NCI-H128 (cell line): ENCODE results near the gene KYNU.
"Not testable (repeated sequence)": the region's sequence is repeated elsewhere in the genome, so short reads cannot be mapped to it uniquely, and the experiment has no call there.

Experiments used
- DNase-seq: peaks from one replicate; lab custom pipeline; 2025; ENCODE audit not compliant: unreplicated experiment; lab: John Stamatoyannopoulos, UW

Gene KYNU

GRCh38 chr2:142870526-142870925 is 6.9 kb upstream of the KYNU start:
- no peak for DNase-seq

GRCh38 chr2:142871396-142871795 is 6.1 kb upstream of the KYNU start:
- no peak for DNase-seq

- no peak for DNase-seq
These were observed 4.4 kb upstream of the KYNU start for GRCh38 chr2:142872882-142873724.

GRCh38 chr2:142873831-142874287 is 3.6 kb upstream of the KYNU start:
- DNase-seq, result no peak

GRCh38 chr2:142874293-142874814 is 3.1 kb upstream of the KYNU start:
- no peak for DNase-seq

- no peak for DNase-seq
These were observed 2.5 kb upstream of the KYNU start for GRCh38 chr2:142875010-142875409.

GRCh38 chr2:142875652-142876051 is 1.8 kb upstream of the KYNU start:
- no peak for DNase-seq

- no peak for DNase-seq
These were observed 1.0 kb upstream of the KYNU start for GRCh38 chr2:142876423-142876822.

- no peak for DNase-seq
These were observed 691 bp downstream of the KYNU start for GRCh38 chr2:142878031-142878678.

- DNase-seq, result no peak
These were observed 1.7 kb downstream of the KYNU start for GRCh38 chr2:142879151-142879550.

GRCh38 chr2:142880279-142880678 is 2.8 kb downstream of the KYNU start:
- no peak for DNase-seq

- DNase-seq, result no peak
These were observed 4.2 kb downstream of the KYNU start for GRCh38 chr2:142881619-142882018.

GRCh38 chr2:142882500-142882899 is 5.0 kb downstream of the KYNU start:
- not testable (repeated sequence) for DNase-seq

- DNase-seq, result no peak
These were observed 6.1 kb downstream of the KYNU start for GRCh38 chr2:142883526-142883925.

GRCh38 chr2:142885543-142885942 is 8.1 kb downstream of the KYNU start:
- DNase-seq, result no peak

- no peak for DNase-seq
These were observed 15.3 kb downstream of the KYNU start for GRCh38 chr2:142892715-142893114.

GRCh38 chr2:142893241-142893640 is 15.8 kb downstream of the KYNU start:
- no peak for DNase-seq

GRCh38 chr2:142897807-142898206 is 20.3 kb downstream of the KYNU start:
- DNase-seq, result no peak

GRCh38 chr2:142900327-142900726 is 22.9 kb downstream of the KYNU start:
- not testable (repeated sequence) for DNase-seq

GRCh38 chr2:142901780-142902179 is 24.3 kb downstream of the KYNU start:
- no peak for DNase-seq

- DNase-seq, result not testable (repeated sequence)
These were observed 26.3 kb downstream of the KYNU start for GRCh38 chr2:142903726-142904125.

GRCh38 chr2:142907653-142908052 is 30.2 kb downstream of the KYNU start:
- no peak for DNase-seq
